HL-60 (cell line): ENCODE data around the gene AK8.

ENCODE experiments used
- DNase-seq, 2 experiments: peaks; one replicate each; pipeline ENCODE4 v3.0.0-alpha.2; 2010 to 2020; ENCODE audit warnings: low read depth in 1 of 2, low spot score in 1 of 2
- H3K27ac ChIP-seq: fragments of 250-450 bp; sonication (Bioruptor Pico); replicated peaks from 2 replicates; pipeline ENCODE4 v1.5.1; 2020; ENCODE audit warnings: mild to moderate bottlenecking, moderate library complexity
- H3K27me3 ChIP-seq: fragments of 250-450 bp; sonication (Bioruptor Pico); 2 replicates; pipeline ENCODE4 v1.5.1; 2021; ENCODE audit warnings: mild to moderate bottlenecking, moderate library complexity; ENCODE audit not compliant: insufficient read depth, poor library complexity, severe bottlenecking
- H3K4me3 ChIP-seq: replicated peaks from 2 replicates; pipeline ENCODE4 v1.5.1; 2011; ENCODE audit warnings: mild to moderate bottlenecking, control low read depth, low read length; ENCODE audit not compliant: insufficient read depth
- GABPA ChIP-seq: IDR thresholded peaks from 2 replicates; pipeline ENCODE4 v1.6.1; 2012; ENCODE audit warnings: low read depth
- POLR2AphosphoS5 ChIP-seq: IDR thresholded peaks from 2 replicates; pipeline ENCODE4 v1.6.1; 2012; ENCODE audit warnings: low read depth
- SPI1 ChIP-seq: IDR thresholded peaks from 2 replicates; pipeline ENCODE4 v1.6.1; 2012; ENCODE audit warnings: low read depth, mild to moderate bottlenecking, borderline replicate concordance
- TF ChIP-seq, protein P1 (sequence below): IDR thresholded peaks from 2 replicates; pipeline ENCODE4 v1.6.1; 2012; ENCODE audit warnings: low read depth; ENCODE audit not compliant: insufficient replicate concordance
- TF ChIP-seq, protein P2 (sequence below): IDR thresholded peaks from one replicate; pipeline ENCODE4 v1.5.1; 2011; ENCODE audit warnings: low read length, control low read depth, inconsistent platforms; ENCODE audit not compliant: insufficient read depth

The AK8 gene

GRCh38 chr9:132864691-132865090 is 13.4 kb downstream of the AK8 start:
- Histone ChIP-seq H3K27me3 (peaks cover 3% of the 10 kb centered on the region), H3K4me3 (no peak overlapping the region), H3K27ac (no peak overlapping the region)
- TF ChIP-seq POLR2AphosphoS5 (no peak), GABPA (no peak), SPI1 (no peak)
- TF ChIP-seq, protein P1, sequence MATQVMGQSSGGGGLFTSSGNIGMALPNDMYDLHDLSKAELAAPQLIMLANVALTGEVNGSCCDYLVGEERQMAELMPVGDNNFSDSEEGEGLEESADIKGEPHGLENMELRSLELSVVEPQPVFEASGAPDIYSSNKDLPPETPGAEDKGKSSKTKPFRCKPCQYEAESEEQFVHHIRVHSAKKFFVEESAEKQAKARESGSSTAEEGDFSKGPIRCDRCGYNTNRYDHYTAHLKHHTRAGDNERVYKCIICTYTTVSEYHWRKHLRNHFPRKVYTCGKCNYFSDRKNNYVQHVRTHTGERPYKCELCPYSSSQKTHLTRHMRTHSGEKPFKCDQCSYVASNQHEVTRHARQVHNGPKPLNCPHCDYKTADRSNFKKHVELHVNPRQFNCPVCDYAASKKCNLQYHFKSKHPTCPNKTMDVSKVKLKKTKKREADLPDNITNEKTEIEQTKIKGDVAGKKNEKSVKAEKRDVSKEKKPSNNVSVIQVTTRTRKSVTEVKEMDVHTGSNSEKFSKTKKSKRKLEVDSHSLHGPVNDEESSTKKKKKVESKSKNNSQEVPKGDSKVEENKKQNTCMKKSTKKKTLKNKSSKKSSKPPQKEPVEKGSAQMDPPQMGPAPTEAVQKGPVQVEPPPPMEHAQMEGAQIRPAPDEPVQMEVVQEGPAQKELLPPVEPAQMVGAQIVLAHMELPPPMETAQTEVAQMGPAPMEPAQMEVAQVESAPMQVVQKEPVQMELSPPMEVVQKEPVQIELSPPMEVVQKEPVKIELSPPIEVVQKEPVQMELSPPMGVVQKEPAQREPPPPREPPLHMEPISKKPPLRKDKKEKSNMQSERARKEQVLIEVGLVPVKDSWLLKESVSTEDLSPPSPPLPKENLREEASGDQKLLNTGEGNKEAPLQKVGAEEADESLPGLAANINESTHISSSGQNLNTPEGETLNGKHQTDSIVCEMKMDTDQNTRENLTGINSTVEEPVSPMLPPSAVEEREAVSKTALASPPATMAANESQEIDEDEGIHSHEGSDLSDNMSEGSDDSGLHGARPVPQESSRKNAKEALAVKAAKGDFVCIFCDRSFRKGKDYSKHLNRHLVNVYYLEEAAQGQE, result no peak
- TF ChIP-seq, protein P2, sequence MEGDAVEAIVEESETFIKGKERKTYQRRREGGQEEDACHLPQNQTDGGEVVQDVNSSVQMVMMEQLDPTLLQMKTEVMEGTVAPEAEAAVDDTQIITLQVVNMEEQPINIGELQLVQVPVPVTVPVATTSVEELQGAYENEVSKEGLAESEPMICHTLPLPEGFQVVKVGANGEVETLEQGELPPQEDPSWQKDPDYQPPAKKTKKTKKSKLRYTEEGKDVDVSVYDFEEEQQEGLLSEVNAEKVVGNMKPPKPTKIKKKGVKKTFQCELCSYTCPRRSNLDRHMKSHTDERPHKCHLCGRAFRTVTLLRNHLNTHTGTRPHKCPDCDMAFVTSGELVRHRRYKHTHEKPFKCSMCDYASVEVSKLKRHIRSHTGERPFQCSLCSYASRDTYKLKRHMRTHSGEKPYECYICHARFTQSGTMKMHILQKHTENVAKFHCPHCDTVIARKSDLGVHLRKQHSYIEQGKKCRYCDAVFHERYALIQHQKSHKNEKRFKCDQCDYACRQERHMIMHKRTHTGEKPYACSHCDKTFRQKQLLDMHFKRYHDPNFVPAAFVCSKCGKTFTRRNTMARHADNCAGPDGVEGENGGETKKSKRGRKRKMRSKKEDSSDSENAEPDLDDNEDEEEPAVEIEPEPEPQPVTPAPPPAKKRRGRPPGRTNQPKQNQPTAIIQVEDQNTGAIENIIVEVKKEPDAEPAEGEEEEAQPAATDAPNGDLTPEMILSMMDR, result no peak
- DNase-seq, result no peak

DNA sequence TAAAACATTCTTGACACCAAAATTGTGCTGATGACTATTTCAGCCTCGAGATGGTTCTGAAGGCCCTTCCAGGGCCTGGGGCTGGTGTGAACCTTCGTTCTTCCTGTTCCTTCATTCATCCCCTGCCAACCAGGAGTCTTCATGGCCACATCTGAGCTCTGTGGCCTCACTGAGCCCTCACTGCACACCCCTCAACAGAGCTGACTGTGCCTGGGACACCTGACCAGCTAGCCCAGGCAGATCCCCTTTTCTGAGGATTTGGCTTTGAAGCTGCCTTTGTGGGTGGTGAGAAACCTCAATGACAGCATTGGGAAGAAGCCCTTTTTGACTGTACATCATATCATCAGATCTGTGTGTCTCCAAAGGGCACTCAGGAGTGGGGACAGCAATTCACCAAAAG is 13.8 kb downstream of the AK8 start:
- no peak for DNase-seq
- TF ChIP-seq POLR2AphosphoS5, result no peak
- Histone ChIP-seq H3K4me3 (no peak overlapping the region), H3K27ac (no peak overlapping the region), H3K27me3 (peaks cover 3% of the 10 kb centered on the region)

DNA sequence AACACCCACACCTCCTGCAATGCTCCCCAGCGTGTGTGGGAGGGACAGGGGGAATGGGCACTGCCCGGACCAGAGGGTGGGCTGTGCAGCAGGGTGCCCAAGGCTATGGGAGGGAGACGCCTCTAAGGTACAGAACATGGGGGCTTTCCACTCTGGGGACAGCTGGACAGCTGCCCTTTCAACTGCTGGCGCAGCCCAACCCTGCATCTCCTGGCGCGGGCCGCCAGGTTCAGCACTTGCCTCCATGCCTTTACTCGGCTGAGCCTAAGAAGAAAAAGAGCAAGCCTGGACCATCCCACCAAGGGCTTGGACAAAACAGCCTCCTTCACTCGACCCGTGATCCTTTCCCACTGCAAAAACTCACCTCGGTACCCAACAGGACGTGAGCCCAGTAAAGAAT is 15.0 kb downstream of the AK8 start:
- no peak for DNase-seq
- TF ChIP-seq, protein P1, result no peak
- TF ChIP-seq SPI1, result no peak
- Histone ChIP-seq H3K27me3 (peaks cover 3% of the 10 kb centered on the region), H3K27ac (no peak overlapping the region), H3K4me3 (no peak overlapping the region)

- Histone ChIP-seq H3K27ac (no peak overlapping the region), H3K27me3 (peaks cover 3% of the 10 kb centered on the region), H3K4me3 (no peak overlapping the region)
- no peak for DNase-seq
- TF ChIP-seq SPI1 (no peak), POLR2AphosphoS5 (no peak), GABPA (no peak)
- TF ChIP-seq, protein P2, result no peak
- TF ChIP-seq, protein P1, result no peak
Measured at GRCh38 chr9:132862533-132862932, 15.6 kb downstream of the AK8 start.
